Uterus (tissue), 4 donors: ENCODE data around the gene CBX6. TPM values are rescaled to one million over a fixed set of nuclear protein-coding genes. Genes with fewer than 3 reads are reported as not detected.

ENCODE experiments used
- DNase-seq, 2 donors: peaks; one replicate each; pipeline ENCODE4 v3.0.0-alpha.2; 2019 to 2020
- H3K27ac ChIP-seq, 2 donors: fragments of 200-600 bp; sonication (generic); 1 replicate in 1 of 2; 2 replicates in 1 of 2; pipeline ENCODE4 v1.5.1; 2016 to 2018
- H3K27me3 ChIP-seq, 2 donors: fragments of 200-600 bp; sonication (generic); one replicate each; pipeline ENCODE4 v1.5.1; 2018 to 2019; ENCODE audit warnings: control low read depth in 1 of 2
- H3K36me3 ChIP-seq, 2 donors: fragments of 200-600 bp; sonication (generic); one replicate each; pipeline ENCODE4 v1.5.1; 2019; ENCODE audit warnings: control low read depth in 1 of 2
- H3K4me1 ChIP-seq, 2 donors: fragments of 200-600 bp; sonication (generic); one replicate each; pipeline ENCODE4 v1.5.1; 2018 to 2019; ENCODE audit warnings: control low read depth in 1 of 2
- H3K4me3 ChIP-seq, 2 donors: fragments of 200-600 bp; sonication (generic); 1 replicate in 1 of 2; 2 replicates in 1 of 2; pipeline ENCODE4 v1.5.1; 2018 to 2019; ENCODE audit warnings: mild to moderate bottlenecking in 1 of 2
- H3K9me3 ChIP-seq, 2 donors: fragments of 200-600 bp; sonication (generic); one replicate each; pipeline ENCODE4 v1.5.1; 2019; ENCODE audit warnings: control low read depth in 1 of 2
- POLR2A ChIP-seq, 2 donors: fragments of 450-650 bp; IDR thresholded peaks; one replicate each; pipeline ENCODE4 v1.6.1; 2016; ENCODE audit warnings: antibody characterized with exemption in 2 of 2, mild to moderate bottlenecking in 1 of 2, moderate library complexity in 1 of 2
- intact Hi-C: fragments of 100-400 bp; cut with DNase I; formaldehyde crosslinking; loops from one replicate; pipeline ENCODE4 v1.15.1; 2023; ENCODE audit warnings: low total_unique reads
- total RNA-seq, 4 donors: library from RNA; depleted of rRNA in 3 of 4; stranded (reverse); fragments of >200 nt in 3 of 4; gene quantifications; one replicate each; pipeline versions ENCODE4 v1.1.0 to v1.2.4, GENCODE V29; 2014 to 2023
- TF ChIP-seq, protein P1 (sequence below), 4 experiments: fragments of 200-600 bp in 2 of 4; fragments of 450-650 bp in 2 of 4; sonication (generic) in 2 of 4; IDR thresholded peaks; one replicate each; pipeline ENCODE4 v1.5.1; 2016 to 2019; ENCODE audit warnings: antibody characterized with exemption in 4 of 4, mild to moderate bottlenecking in 2 of 4, moderate library complexity in 1 of 4
- donor health status: DM: yes; HTN: yes; CAD: no.

The CBX6 gene
- total RNA-seq, 4 donors from 2014 or later: 11.0 to 145 (median 56.4) TPM

GRCh38 chr22:38900677-38901076, 28.7 kb upstream of the CBX6 start:
- intact Hi-C loops: no loop called here
- Histone ChIP-seq H3K9me3 (no peaks in the 10 kb centered on the region), H3K36me3 (no peaks in the 10 kb centered on the region), H3K4me3 (no peak overlapping the region), H3K27ac (no peak overlapping the region), H3K27me3 (no peaks in the 10 kb centered on the region), H3K4me1 (no peaks in the 10 kb centered on the region)
- no peak for TF ChIP-seq POLR2A (IDR thresholded peaks at IDR 0.05)
- TF ChIP-seq, protein P1, sequence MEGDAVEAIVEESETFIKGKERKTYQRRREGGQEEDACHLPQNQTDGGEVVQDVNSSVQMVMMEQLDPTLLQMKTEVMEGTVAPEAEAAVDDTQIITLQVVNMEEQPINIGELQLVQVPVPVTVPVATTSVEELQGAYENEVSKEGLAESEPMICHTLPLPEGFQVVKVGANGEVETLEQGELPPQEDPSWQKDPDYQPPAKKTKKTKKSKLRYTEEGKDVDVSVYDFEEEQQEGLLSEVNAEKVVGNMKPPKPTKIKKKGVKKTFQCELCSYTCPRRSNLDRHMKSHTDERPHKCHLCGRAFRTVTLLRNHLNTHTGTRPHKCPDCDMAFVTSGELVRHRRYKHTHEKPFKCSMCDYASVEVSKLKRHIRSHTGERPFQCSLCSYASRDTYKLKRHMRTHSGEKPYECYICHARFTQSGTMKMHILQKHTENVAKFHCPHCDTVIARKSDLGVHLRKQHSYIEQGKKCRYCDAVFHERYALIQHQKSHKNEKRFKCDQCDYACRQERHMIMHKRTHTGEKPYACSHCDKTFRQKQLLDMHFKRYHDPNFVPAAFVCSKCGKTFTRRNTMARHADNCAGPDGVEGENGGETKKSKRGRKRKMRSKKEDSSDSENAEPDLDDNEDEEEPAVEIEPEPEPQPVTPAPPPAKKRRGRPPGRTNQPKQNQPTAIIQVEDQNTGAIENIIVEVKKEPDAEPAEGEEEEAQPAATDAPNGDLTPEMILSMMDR (IDR thresholded peaks at IDR 0.05): no peak
- no peak for DNase-seq

DNA sequence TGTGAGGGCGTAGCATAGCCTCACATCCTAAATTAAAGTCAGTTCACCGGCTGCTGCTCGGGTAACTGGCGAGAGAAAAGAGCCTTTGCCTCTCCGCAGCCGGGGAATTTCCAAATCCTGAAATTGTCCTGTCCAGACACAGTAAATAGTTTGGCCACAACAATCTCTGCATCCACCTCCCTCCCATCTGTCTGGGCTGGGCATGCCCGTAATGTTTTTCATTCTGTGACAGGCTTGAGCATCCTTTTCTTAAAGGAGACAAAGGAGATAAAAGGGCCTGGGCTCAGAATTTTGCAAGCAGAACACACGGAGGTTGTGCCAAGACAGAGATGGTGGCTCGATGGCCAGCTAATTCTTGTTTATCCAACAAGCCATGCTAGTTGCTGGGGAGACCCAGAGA, 19.2 kb upstream of the CBX6 start:
- Histone ChIP-seq H3K27me3 (no peaks in the 10 kb centered on the region), H3K9me3 (no peaks in the 10 kb centered on the region), H3K4me1 (no peaks in the 10 kb centered on the region), H3K36me3 (no peaks in the 10 kb centered on the region), H3K4me3 (no peak overlapping the region), H3K27ac (no peak overlapping the region)
- DNase-seq: no peak
- no peak for TF ChIP-seq POLR2A (IDR thresholded peaks at IDR 0.05)
- TF ChIP-seq, protein P1 (IDR thresholded peaks at IDR 0.05): no peak
- intact Hi-C loops: no loop called here

GRCh38 chr22:38890377-38890776, 18.4 kb upstream of the CBX6 start:
- Histone ChIP-seq H3K4me1 (no peaks in the 10 kb centered on the region), H3K27me3 (no peaks in the 10 kb centered on the region), H3K4me3 (no peak overlapping the region), H3K9me3 (no peaks in the 10 kb centered on the region), H3K36me3 (no peaks in the 10 kb centered on the region), H3K27ac (no peak overlapping the region)
- TF ChIP-seq, protein P1 (IDR thresholded peaks at IDR 0.05): no peak
- TF ChIP-seq POLR2A (IDR thresholded peaks at IDR 0.05): no peak
- intact Hi-C loops: no loop called here
- no peak for DNase-seq

DNA sequence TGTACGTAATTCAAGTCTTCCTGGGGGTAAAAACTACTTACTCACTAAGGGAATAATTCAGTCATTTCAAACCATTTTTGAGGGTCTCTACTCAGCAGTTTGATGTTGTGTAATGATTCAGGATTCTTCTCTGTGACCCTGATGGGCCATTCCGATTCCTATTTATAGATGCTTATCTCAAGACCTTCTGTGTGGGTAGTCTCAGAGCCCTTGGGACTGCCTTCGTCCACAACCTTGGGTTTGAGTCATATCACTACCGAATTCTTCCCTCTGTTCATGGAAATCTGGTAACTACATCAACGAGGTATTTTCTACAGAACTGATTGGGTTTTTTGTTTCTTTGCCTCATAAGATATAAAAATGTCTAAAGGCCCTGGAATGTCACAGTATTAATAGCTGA, 14.3 kb upstream of the CBX6 start:
- H3K4me3 ChIP-seq: no peak overlapping the region
- H3K27me3 ChIP-seq: no peaks in the 10 kb centered on the region
- no peak for DNase-seq
- TF ChIP-seq, protein P1 (IDR thresholded peaks at IDR 0.05): no peak
- TF ChIP-seq POLR2A (IDR thresholded peaks at IDR 0.05): no peak
- H3K9me3 ChIP-seq: no peaks in the 10 kb centered on the region
- peaks cover 0 to 10% of the 10 kb centered on the region in 2 donors for H3K4me1 ChIP-seq
- no peak overlapping the region for H3K27ac ChIP-seq
- intact Hi-C loops: no loop called here
- no peaks in the 10 kb centered on the region for H3K36me3 ChIP-seq

DNA sequence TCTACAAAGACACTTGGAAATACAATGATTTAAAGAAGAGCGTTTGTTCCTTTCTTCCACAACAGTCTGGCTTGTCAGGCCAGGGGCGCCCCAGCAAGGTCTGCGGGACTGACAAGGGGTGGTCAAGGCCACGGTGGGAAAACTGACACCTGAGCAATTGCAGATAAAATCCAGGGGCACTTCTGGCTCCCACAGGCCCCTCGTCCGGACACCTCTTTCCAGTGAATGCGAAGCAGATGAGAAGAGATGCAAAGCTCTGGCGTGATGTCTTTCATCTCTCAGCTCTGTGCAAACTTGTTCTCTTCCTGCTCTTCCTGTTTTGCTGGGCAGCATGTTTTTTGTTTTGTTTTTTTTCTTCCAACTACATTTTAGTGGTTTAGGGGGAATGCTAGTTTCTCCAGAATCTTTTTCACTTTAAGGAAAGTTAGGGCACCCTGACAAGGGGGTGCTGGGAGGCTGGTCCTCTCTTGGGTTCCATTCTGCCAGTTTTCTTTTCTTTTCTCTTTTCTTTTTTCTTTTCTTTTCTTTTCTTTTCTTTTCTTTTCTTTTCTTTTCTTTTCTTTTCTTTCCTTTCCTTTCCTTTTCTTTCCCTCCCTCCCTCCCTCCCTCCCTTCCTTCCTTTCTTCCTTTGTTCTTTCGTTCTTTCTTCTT, 11.1 kb upstream of the CBX6 start:
- intact Hi-C loops: no loop called here
- no peak for TF ChIP-seq POLR2A (IDR thresholded peaks at IDR 0.05)
- TF ChIP-seq, protein P1 (IDR thresholded peaks at IDR 0.05): no peak

More for the DNA sequence above, 11.1 kb upstream of the CBX6 start:
- Histone ChIP-seq H3K36me3 (no peaks in the 10 kb centered on the region), H3K4me3 (no peak overlapping the region), H3K27me3 (no peaks in the 10 kb centered on the region), H3K9me3 (no peaks in the 10 kb centered on the region), H3K4me1 (peaks cover 0 to 10% of the 10 kb centered on the region in 2 donors), H3K27ac (peak overlapping the region; percentile 77 to 80)
- no peak for DNase-seq
